BE2C (cell line): ENCODE results near the gene SPHK1.

ENCODE experiments used
- DNase-seq: peaks from one replicate; pipeline ENCODE4 v3.0.0-alpha.2; 2020
- H3K27me3 ChIP-seq: fragments of 250-450 bp; sonication (Bioruptor Pico); 2 replicates; pipeline ENCODE4 v1.5.1; 2020; ENCODE audit warnings: mild to moderate bottlenecking
- H3K36me3 ChIP-seq: fragments of 250-450 bp; sonication (Bioruptor Pico); 2 replicates; pipeline ENCODE4 v1.5.1; 2020; ENCODE audit warnings: mild to moderate bottlenecking
- H3K4me1 ChIP-seq: fragments of 250-450 bp; sonication (Bioruptor Pico); 2 replicates; pipeline ENCODE4 v1.5.1; 2020
- H3K4me3 ChIP-seq: 2 replicates; pipeline ENCODE4 v1.5.1; 2011; ENCODE audit warnings: low read depth, low read length
- H3K9me3 ChIP-seq: fragments of 250-450 bp; sonication (Bioruptor Pico); 2 replicates; pipeline ENCODE4 v1.5.1; 2020
- TF ChIP-seq, protein P1 (sequence below): IDR thresholded peaks from 2 replicates; pipeline ENCODE4 v1.5.1; 2012; ENCODE audit warnings: mild to moderate bottlenecking, low read depth, low read length

SPHK1 gene

DNA sequence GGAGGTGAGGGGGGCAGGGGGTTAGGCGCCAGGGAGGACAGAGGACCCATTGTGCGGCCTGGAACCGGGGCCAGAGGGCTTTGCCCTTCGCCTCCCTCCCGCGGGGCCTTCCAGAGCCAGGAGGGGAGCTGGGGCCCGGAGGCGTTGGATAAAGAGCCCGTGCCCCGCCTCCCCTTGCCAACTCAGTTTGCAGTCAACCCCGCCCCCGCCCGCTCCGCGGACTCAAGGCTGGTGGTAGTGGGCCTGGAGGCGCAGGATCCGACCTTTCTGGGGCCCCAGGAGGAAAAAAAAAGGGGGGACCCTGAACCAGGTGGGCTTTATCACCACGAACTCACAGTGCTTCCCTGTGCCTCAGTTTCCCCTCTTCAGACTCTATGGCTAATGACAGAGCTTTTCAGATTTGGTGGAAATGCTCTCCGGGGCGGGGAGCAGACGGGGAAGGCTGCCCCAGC lies 2.0 kb upstream of the SPHK1 start:
- peak overlapping the region; percentile 48 for H3K4me3 ChIP-seq
- no peaks in the 10 kb centered on the region for H3K36me3 ChIP-seq
- TF ChIP-seq, protein P1, sequence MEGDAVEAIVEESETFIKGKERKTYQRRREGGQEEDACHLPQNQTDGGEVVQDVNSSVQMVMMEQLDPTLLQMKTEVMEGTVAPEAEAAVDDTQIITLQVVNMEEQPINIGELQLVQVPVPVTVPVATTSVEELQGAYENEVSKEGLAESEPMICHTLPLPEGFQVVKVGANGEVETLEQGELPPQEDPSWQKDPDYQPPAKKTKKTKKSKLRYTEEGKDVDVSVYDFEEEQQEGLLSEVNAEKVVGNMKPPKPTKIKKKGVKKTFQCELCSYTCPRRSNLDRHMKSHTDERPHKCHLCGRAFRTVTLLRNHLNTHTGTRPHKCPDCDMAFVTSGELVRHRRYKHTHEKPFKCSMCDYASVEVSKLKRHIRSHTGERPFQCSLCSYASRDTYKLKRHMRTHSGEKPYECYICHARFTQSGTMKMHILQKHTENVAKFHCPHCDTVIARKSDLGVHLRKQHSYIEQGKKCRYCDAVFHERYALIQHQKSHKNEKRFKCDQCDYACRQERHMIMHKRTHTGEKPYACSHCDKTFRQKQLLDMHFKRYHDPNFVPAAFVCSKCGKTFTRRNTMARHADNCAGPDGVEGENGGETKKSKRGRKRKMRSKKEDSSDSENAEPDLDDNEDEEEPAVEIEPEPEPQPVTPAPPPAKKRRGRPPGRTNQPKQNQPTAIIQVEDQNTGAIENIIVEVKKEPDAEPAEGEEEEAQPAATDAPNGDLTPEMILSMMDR = no peak
- no peaks in the 10 kb centered on the region; the same call in 1 of the 2 replicates for H3K9me3 ChIP-seq
- H3K4me1 ChIP-seq = peaks cover 10% of the 10 kb centered on the region
- peaks cover 38% of the 10 kb centered on the region for H3K27me3 ChIP-seq
- DNase-seq = no peak

DNA sequence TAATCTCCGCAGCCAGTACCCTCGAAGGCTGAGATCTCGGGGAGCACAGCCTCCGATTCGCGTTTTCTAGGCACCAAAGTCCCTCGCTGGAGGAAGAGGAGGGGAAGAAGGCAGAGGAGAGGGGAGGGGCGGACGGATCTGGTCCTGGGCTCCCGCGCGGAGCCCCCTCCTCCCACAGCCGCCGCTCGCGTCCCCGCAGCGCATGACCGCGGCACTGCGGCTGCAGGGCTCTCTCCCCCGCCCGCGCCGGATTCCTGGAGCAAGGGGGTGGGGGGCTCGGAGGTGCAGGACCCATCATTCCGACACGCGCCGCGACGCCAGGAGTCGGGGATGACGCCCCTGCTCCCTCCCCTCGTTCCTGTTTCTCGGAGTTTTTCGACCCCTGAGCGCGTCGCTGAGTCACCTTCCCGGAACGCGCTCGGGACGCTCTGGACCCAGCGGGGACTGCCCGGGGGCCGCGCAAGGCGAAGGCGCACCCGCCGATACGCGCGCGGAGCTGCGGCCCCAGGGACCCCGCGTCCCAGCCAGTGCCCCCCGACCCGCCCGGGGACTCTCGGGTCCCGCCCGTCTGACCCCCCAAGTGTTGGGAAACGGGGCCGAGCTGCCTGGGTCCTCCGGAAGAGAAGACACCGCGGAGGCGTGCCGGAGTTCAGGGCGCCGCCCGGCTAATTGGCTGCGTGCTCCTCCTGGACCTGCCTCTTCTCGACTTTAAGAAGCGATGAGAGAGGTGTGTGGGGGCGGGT lies 1.4 kb upstream of the SPHK1 start:
- H3K4me1 ChIP-seq = peaks cover 10% of the 10 kb centered on the region
- peak overlapping the region; percentile 48 for H3K4me3 ChIP-seq
- peaks cover 38% of the 10 kb centered on the region for H3K27me3 ChIP-seq
- H3K9me3 ChIP-seq = no peaks in the 10 kb centered on the region; the same call in 1 of the 2 replicates
- peak; percentile 40 for DNase-seq
- TF ChIP-seq, protein P1 = no peak
- H3K36me3 ChIP-seq = no peaks in the 10 kb centered on the region

DNA sequence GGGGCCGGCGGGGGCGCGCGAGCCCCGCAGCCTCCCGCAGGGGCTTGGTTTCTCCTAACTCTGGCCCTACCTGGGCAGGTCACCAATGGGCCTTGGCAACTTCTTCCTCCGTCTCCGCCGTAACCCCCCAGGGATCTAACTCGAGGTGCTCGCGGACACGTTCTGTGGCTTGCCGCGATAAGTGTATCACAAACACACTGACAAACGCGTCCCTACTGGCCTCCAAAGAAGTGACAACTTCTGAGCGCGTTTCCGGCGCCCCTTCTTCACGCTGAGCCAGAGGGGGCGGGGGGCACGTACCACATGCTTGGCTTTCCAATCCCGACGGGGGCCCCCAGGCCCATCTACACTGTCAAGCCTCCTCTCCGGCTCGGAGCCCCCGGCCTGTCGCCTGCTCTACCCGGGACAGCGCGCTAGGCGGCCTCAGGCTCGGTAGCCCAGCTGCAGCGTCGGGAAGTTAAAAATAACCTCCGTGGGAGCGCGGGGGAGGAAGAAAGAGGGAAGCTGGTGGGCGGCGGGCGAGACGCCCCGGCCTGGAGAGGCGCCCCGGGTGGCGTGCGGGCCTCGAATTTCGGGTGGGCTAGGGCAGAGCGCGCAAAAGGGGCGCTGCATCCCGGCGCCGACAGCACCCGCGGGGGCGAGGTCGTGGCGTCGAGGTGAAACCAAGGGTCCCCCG lies 725 bp upstream of the SPHK1 start:
- peaks cover 38% of the 10 kb centered on the region for H3K27me3 ChIP-seq
- H3K4me1 ChIP-seq = peaks cover 10% of the 10 kb centered on the region
- H3K36me3 ChIP-seq = no peaks in the 10 kb centered on the region
- TF ChIP-seq, protein P1 = 0 out of 2 replicates have a peak, but pooled peaks have one; percentile 22
- H3K9me3 ChIP-seq = no peaks in the 10 kb centered on the region; the same call in 1 of the 2 replicates
- peak; percentile 59 for DNase-seq
- H3K4me3 ChIP-seq = peak overlapping the region; percentile 48

DNA sequence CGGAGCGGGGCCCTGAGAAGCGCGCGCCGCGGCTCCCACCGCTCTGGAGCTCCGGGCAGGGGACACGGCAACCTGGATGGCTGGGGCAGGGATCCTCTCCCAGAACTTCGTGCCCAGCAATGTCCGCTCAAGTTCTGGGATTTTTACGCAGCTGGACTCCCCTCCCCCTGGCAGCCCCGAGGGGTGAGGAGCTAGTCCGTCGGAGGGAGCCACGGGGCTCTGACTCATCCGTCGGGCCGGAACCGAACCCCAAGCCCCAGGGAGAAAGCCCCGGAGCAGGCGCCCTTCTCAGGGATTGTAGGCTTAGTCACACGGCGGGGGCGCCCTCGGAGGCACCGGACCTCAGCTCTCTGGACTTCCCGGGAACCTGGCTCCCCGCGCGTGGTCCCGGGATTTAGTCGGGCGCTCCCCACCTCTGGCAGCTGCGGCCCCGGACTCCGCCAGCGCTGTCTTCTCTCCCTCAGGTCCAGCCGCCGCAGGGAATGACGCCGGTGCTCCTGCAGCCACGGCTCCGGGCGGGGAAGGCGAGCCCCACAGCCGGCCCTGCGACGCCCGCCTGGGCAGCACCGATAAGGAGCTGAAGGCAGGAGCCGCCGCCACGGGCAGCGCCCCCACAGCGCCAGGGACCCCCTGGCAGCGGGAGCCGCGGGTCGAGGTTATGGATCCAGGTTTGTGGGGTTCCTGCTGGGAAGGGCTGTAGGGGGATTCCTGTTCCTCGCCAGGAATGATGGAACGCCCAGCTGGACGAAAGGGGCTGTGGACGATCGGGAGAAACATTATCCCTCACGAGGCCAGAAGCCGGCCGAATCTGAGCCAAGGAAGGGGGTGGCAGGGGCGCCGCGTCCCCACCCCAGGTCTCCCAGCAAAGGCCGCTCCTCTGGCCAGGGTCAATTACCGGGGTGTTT lies 830 bp downstream of the SPHK1 start:
- no peak for DNase-seq
- H3K9me3 ChIP-seq = no peaks in the 10 kb centered on the region; the same call in 1 of the 2 replicates
- H3K4me3 ChIP-seq = peak overlapping the region; percentile 48
- peaks cover 16% of the 10 kb centered on the region for H3K4me1 ChIP-seq
- no peaks in the 10 kb centered on the region; the same call in 1 of the 2 replicates for H3K36me3 ChIP-seq
- peaks cover 38% of the 10 kb centered on the region for H3K27me3 ChIP-seq
- TF ChIP-seq, protein P1 = no peak

DNA sequence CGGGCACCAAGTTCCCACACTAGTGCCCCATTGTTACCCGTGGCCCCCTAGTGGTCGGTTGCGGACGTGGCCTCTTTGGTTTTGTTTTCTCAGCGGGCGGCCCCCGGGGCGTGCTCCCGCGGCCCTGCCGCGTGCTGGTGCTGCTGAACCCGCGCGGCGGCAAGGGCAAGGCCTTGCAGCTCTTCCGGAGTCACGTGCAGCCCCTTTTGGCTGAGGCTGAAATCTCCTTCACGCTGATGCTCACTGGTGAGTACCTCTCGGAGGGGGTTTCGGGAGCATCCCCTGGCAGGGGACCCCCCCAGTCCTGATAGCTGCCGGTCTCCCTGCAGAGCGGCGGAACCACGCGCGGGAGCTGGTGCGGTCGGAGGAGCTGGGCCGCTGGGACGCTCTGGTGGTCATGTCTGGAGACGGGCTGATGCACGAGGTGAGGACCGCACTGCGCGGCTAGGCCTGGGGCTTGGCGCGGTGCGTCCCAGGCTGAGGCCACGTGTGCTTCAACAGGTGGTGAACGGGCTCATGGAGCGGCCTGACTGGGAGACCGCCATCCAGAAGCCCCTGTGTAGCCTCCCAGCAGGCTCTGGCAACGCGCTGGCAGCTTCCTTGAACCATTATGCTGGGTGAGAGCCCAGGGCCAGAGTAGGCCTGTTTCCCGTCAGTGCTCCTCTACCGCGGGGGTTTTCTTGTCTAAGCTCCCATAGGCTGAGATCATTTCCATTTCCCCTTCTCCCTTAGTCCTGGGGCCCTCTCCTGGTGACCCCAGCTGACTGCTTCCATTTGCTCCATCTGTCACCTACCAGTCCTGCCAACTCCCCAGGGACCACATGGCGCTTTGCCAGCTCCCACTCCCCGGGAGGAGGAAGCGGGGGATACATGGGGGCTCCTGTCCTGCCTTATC lies 1.7 kb downstream of the SPHK1 start:
- H3K4me3 ChIP-seq = peak overlapping the region; percentile 35
- DNase-seq = peak; percentile 83

More for the DNA sequence above, 1.7 kb downstream of the SPHK1 start:
- TF ChIP-seq, protein P1 = peak; percentile 63
- Histone ChIP-seq H3K9me3 (no peaks in the 10 kb centered on the region; the same call in 1 of the 2 replicates), H3K27me3 (peaks cover 38% of the 10 kb centered on the region), H3K4me1 (peaks cover 16% of the 10 kb centered on the region), H3K36me3 (peaks cover 6% of the 10 kb centered on the region)
